SK-N-SH (cell line): ENCODE results near the gene PPIP5K1. TPM values are rescaled to one million over a fixed set of nuclear protein-coding genes. Genes with fewer than 3 reads are reported as not detected.

Experiments used
- CTCF ChIA-PET: fragments of 300-600, 350-600 bp; formaldehyde crosslinking; extraction: SDS; loops from one replicate; lab custom pipeline; 2021; lab: Yijun Ruan, JAX
- POLR2A ChIA-PET: fragments of 350-600 bp; sonication (Branson Sonifier 250); formaldehyde crosslinking; extraction: SDS; loops from one replicate; lab custom pipeline; 2020; ENCODE audit warnings: antibody characterized with exemption, inconsistent platforms; lab: Yijun Ruan, JAX
- DNase-seq: peaks from one replicate; pipeline ENCODE4 v3.0.0; 2012
- H2AFZ ChIP-seq: fragments of 200-600 bp; sonication (generic); 2 replicates; pipeline ENCODE4 v1.8.1; 2016; ENCODE audit warnings: antibody characterized with exemption, mild to moderate bottlenecking, low read depth
- H3F3A ChIP-seq: fragments of 200-600 bp; sonication (generic); replicated peaks from 2 replicates; pipeline ENCODE3; 2016; ENCODE audit warnings: antibody characterized with exemption, mild to moderate bottlenecking; ENCODE audit not compliant: insufficient read depth
- H3K27ac ChIP-seq, 2 experiments: fragments of 200-500 bp in 1 of 2; fragments of 200-600 bp in 1 of 2; sonication (Bioruptor generic) in 1 of 2; sonication (generic), shearing (Covaris generic) in 1 of 2; 2 replicates each; pipeline versions ENCODE4 v1.5.1 to v1.6.1; 2014 to 2016; ENCODE audit warnings: low read depth in 2 of 2, inconsistent platforms in 1 of 2, low read length in 1 of 2, mild to moderate bottlenecking in 1 of 2, mixed read lengths in 1 of 2
- H3K27me3 ChIP-seq: fragments of 200-600 bp; sonication (generic), shearing (Covaris generic); 2 replicates; pipeline ENCODE4 v1.6.1; 2016; ENCODE audit warnings: mixed run types; ENCODE audit not compliant: insufficient read depth
- H3K36me3 ChIP-seq, 2 experiments: fragments of 200-500 bp in 1 of 2; fragments of 200-600 bp in 1 of 2; sonication (Bioruptor generic) in 1 of 2; sonication (generic) in 1 of 2; replicated peaks in 1 of 2; 2 replicates each; pipeline versions ENCODE3 to v1.5.1; 2014 to 2016; ENCODE audit warnings: low read length in 1 of 2, mild to moderate bottlenecking in 1 of 2; ENCODE audit not compliant: insufficient read depth in 2 of 2, control insufficient read depth in 1 of 2
- H3K4me1 ChIP-seq, 2 experiments: fragments of 200-500 bp in 1 of 2; fragments of 200-600 bp in 1 of 2; sonication (Bioruptor generic) in 1 of 2; sonication (generic), shearing (Covaris generic) in 1 of 2; 2 replicates each; pipeline versions ENCODE4 v1.5.1 to v1.6.1; 2014 to 2016; ENCODE audit warnings: low read depth in 1 of 2, low read length in 1 of 2, mixed run types in 1 of 2; ENCODE audit not compliant: insufficient read depth in 2 of 2, control insufficient read depth in 1 of 2
- H3K4me2 ChIP-seq: fragments of 200-600 bp; sonication (generic), shearing (Covaris generic); 2 replicates; pipeline ENCODE4 v1.6.1; 2017; ENCODE audit warnings: mixed run types
- H3K4me3 ChIP-seq, 2 experiments: fragments of 200-500 bp in 1 of 2; fragments of 200-600 bp in 1 of 2; sonication (Bioruptor generic) in 1 of 2; sonication (generic), shearing (Covaris generic) in 1 of 2; 2 replicates each; pipeline versions ENCODE4 v1.5.1 to v1.8.1; 2014 to 2016; ENCODE audit warnings: low read depth in 2 of 2, inconsistent platforms in 1 of 2, low read length in 1 of 2, mild to moderate bottlenecking in 1 of 2, mixed read lengths in 1 of 2, moderate library complexity in 1 of 2
- H3K79me2 ChIP-seq: fragments of 200-600 bp; sonication (generic); 2 replicates; pipeline ENCODE4 v1.8.1; 2017; ENCODE audit warnings: mild to moderate bottlenecking; ENCODE audit not compliant: insufficient read depth
- H3K9ac ChIP-seq: fragments of 200-600 bp; sonication (generic); 2 replicates; pipeline ENCODE4 v1.6.1; 2017; ENCODE audit warnings: mixed run types
- H3K9me2 ChIP-seq: fragments of 200-600 bp; sonication (generic); 2 replicates; pipeline ENCODE4 v1.6.1; 2017; ENCODE audit warnings: mixed run types
- H3K9me3 ChIP-seq: fragments of 200-600 bp; sonication (generic); 2 replicates; pipeline ENCODE4 v1.6.1; 2017; ENCODE audit warnings: mixed run types, mild to moderate bottlenecking, moderate library complexity
- H4K20me1 ChIP-seq: fragments of 200-600 bp; sonication (generic); 2 replicates; pipeline ENCODE4 v1.6.1; 2017; ENCODE audit warnings: mild to moderate bottlenecking, mixed run types; ENCODE audit not compliant: insufficient read depth
- CHD2 ChIP-seq: fragments of 150-350 bp; IDR thresholded peaks from 2 replicates; pipeline ENCODE4 v1.6.1; 2018; ENCODE audit warnings: low read length; ENCODE audit not compliant: partially characterized antibody
- EP300 ChIP-seq, 2 experiments: IDR thresholded peaks; 2 replicates each; pipeline versions ENCODE4 v1.4.0 to v1.6.1; 2012; ENCODE audit warnings: borderline replicate concordance in 1 of 2, low read depth in 1 of 2, low read length in 1 of 2
- FOSL2 ChIP-seq: IDR thresholded peaks from 2 replicates; pipeline ENCODE4 v1.4.0; 2012; ENCODE audit warnings: low read depth, mild to moderate bottlenecking, moderate library complexity, borderline replicate concordance
- FOXM1 ChIP-seq: IDR thresholded peaks from 2 replicates; pipeline ENCODE4 v1.4.0; 2012; ENCODE audit warnings: low read depth, mild to moderate bottlenecking
- GABPA ChIP-seq: IDR thresholded peaks from 2 replicates; pipeline ENCODE4 v1.4.0; 2012; ENCODE audit warnings: low read depth, mild to moderate bottlenecking
- JUND ChIP-seq: IDR thresholded peaks from 2 replicates; pipeline ENCODE4 v1.4.0; 2012
- MEF2A ChIP-seq: IDR thresholded peaks from 2 replicates; pipeline ENCODE4 v1.4.0; 2012; ENCODE audit warnings: low read depth, borderline replicate concordance
- MXI1 ChIP-seq: IDR thresholded peaks from 2 replicates; pipeline ENCODE4 v1.6.1; 2012; ENCODE audit warnings: mild to moderate bottlenecking, low read depth, low read length, improper control_type of control experiment
- NFIC ChIP-seq: IDR thresholded peaks from 2 replicates; pipeline ENCODE4 v1.4.0; 2012; ENCODE audit warnings: borderline replicate concordance
- POLR2AphosphoS5 ChIP-seq: IDR thresholded peaks from 2 replicates; pipeline ENCODE4 v1.6.1; 2012; ENCODE audit warnings: low read depth, low read length
- RFX5 ChIP-seq: IDR thresholded peaks from 2 replicates; pipeline ENCODE4 v1.6.1; 2012; ENCODE audit warnings: mild to moderate bottlenecking, improper control_type of control experiment, low read length
- SIN3A ChIP-seq: IDR thresholded peaks from 2 replicates; pipeline ENCODE4 v1.6.1; 2012; ENCODE audit warnings: low read depth, mild to moderate bottlenecking, low read length, moderate library complexity, borderline replicate concordance
- TAF1 ChIP-seq: IDR thresholded peaks from 2 replicates; pipeline ENCODE4 v1.6.1; 2012; ENCODE audit warnings: low read depth, mild to moderate bottlenecking, low read length, moderate library complexity, borderline replicate concordance
- TCF12 ChIP-seq: IDR thresholded peaks from 2 replicates; pipeline ENCODE4 v1.4.0; 2012
- TEAD4 ChIP-seq: IDR thresholded peaks from 2 replicates; pipeline ENCODE4 v1.4.0; 2012; ENCODE audit warnings: mild to moderate bottlenecking, borderline replicate concordance; ENCODE audit not compliant: insufficient read depth
- YY1 ChIP-seq: IDR thresholded peaks from 2 replicates; pipeline ENCODE4 v1.4.0; 2012; ENCODE audit warnings: low read depth, mild to moderate bottlenecking
- WGBS: methylation state at CpG from one replicate; pipeline ENCODE4 v1.1.6; 2017; ENCODE audit warnings: low lambda C conversion rate; 5-methylcytosine and 5-hydroxymethylcytosine counted together
- polyA plus RNA-seq, 3 experiments: library from polyadenylated mRNA; depleted of rRNA; stranded (reverse); fragments of >200 nt; gene quantifications; 2 replicates each; pipeline ENCODE4 v1.2.3, GENCODE V29; 2012
- TF ChIP-seq, protein P1 (sequence below): IDR thresholded peaks from 2 replicates; pipeline ENCODE4; 2012
- TF ChIP-seq, protein P2 (sequence below): IDR thresholded peaks from 2 replicates; pipeline ENCODE4 v1.4.0; 2012; ENCODE audit warnings: low read depth
- TF ChIP-seq, protein P3 (sequence below): fragments of 200-600 bp; sonication (generic); IDR thresholded peaks from 2 replicates; pipeline ENCODE4 v1.6.1; 2017; ENCODE audit warnings: antibody characterized with exemption, mild to moderate bottlenecking, moderate library complexity
- TF ChIP-seq, protein P4 (sequence below): IDR thresholded peaks from 2 replicates; pipeline ENCODE4 v1.4.0; 2012; ENCODE audit warnings: low read depth, borderline replicate concordance
- TF ChIP-seq, protein P5 (sequence below): IDR thresholded peaks from 2 replicates; pipeline ENCODE4 v1.4.0; 2012; ENCODE audit warnings: low read depth, borderline replicate concordance
- TF ChIP-seq, protein P6 (sequence below): IDR thresholded peaks from 2 replicates; pipeline ENCODE4 v1.6.1; 2012; ENCODE audit warnings: mild to moderate bottlenecking, low read depth, low read length, moderate library complexity

The PPIP5K1 gene
- polyA plus RNA-seq, 1 of the 3 experiments (the other 2 are of a cell fraction): 28.5 TPM

DNA sequence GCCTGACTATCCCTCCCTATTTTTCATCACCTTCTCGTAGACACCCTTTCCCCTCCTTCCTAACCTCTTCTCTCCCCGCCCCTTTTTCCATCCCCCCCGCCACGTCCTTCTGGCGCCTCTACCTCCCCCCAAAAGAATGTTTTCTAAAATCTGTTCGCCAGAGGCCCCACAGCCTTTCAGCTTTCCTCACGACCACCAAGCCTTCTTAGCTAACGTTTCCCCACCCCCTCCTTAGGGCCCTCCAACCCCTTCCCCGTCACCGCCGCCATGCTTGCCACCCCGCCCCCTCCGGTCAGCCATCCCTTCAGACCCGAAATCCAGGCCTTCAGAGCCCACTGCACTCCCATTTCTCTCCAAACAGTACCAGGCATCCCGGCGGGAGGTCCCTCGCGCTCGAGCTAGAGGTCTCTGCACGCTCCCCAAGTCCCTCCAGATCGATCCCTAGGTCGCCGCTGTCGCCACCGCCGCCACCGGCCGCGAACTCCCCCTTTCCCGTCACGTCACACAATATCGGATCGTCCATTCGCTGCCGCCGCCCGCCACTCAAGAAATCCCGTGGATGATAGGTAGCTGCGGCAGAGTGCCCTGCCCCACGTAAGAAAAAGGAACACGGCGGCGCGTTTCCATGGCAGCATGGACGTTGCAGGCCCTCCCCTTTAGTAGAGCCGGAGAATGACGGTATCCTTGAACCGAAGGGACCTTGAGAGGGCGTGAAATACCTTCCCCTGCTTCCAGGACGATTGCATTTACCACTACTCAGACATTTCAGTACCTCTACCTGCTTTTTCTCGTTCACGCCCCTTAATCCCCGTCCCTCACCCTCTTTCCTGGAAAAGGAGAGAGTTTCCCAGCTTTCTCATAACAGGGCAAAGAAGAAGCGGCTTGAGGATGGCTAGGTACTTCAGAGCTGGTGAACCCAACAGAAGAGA, 97.1 kb downstream of the PPIP5K1 start, which contains the start of gene TP53BP1:
TP53BP1 (minus strand) TSS at position 484 of the 929 bp plus-strand sequence; CDS start at position 371, 113 bp downstream.
- H3K9me3 ChIP-seq: no peaks in the 10 kb centered on the region
- H3K27me3 ChIP-seq: no peaks in the 10 kb centered on the region
- H3F3A ChIP-seq: no peaks in the 10 kb centered on the region
- H3K27ac ChIP-seq: peak within 1 kb of the TSS; percentile 75 to 86
- peak within 1 kb of the TSS; percentile 80 for H3K9ac ChIP-seq
- peaks cover 3 to 4% of the 10 kb centered on the region in 2 experiments; a peak in 2 of 4 replicates for H3K4me1 ChIP-seq
- H3K79me2 ChIP-seq: peaks cover 45% of the 10 kb centered on the region
- WGBS: 3% methylated on average over 45 of the region's 54 CpGs
- ChIA-PET POLR2A (interaction anchor here (1.0 to 3.0 kb wide), 2 partner anchors 18 to 130 kb away, joined by 3 to 32 read pairs; no protein-coding TSS in a partner anchor), CTCF (interaction anchor here (1.5 to 6.5 kb wide), 3 partner anchors 9 to 22 kb away, joined by 7 to 42 read pairs (median 19); no protein-coding TSS in a partner anchor)
- no peaks in the 10 kb centered on the region for H3K9me2 ChIP-seq
- peak within 1 kb of the TSS; percentile 82 for H3K4me2 ChIP-seq
- H3K4me3 ChIP-seq: peak within 1 kb of the TSS; percentile 70 to 83
- DNase-seq: peak; percentile 92
- H4K20me1 ChIP-seq: no peaks in the 10 kb centered on the region; the same call in 1 of the 2 replicates
- H3K36me3 ChIP-seq: peaks cover 21 to 41% of the 10 kb centered on the region in 2 experiments
- H2AFZ ChIP-seq: peak within 1 kb of the TSS; percentile 97
- TF ChIP-seq TEAD4: no peak
- no peak for TF ChIP-seq TAF1
- TF ChIP-seq SIN3A: no peak; the same call in 1 of the 2 replicates
- TF ChIP-seq, protein P1, sequence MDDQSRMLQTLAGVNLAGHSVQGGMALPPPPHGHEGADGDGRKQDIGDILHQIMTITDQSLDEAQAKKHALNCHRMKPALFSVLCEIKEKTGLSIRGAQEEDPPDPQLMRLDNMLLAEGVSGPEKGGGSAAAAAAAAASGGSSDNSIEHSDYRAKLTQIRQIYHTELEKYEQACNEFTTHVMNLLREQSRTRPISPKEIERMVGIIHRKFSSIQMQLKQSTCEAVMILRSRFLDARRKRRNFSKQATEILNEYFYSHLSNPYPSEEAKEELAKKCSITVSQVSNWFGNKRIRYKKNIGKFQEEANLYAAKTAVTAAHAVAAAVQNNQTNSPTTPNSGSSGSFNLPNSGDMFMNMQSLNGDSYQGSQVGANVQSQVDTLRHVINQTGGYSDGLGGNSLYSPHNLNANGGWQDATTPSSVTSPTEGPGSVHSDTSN: peak; percentile 100
- TF ChIP-seq, protein P2, sequence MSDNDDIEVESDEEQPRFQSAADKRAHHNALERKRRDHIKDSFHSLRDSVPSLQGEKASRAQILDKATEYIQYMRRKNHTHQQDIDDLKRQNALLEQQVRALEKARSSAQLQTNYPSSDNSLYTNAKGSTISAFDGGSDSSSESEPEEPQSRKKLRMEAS: no peak
- TF ChIP-seq, protein P3, sequence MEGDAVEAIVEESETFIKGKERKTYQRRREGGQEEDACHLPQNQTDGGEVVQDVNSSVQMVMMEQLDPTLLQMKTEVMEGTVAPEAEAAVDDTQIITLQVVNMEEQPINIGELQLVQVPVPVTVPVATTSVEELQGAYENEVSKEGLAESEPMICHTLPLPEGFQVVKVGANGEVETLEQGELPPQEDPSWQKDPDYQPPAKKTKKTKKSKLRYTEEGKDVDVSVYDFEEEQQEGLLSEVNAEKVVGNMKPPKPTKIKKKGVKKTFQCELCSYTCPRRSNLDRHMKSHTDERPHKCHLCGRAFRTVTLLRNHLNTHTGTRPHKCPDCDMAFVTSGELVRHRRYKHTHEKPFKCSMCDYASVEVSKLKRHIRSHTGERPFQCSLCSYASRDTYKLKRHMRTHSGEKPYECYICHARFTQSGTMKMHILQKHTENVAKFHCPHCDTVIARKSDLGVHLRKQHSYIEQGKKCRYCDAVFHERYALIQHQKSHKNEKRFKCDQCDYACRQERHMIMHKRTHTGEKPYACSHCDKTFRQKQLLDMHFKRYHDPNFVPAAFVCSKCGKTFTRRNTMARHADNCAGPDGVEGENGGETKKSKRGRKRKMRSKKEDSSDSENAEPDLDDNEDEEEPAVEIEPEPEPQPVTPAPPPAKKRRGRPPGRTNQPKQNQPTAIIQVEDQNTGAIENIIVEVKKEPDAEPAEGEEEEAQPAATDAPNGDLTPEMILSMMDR: no peak
- TF ChIP-seq POLR2AphosphoS5: peak; percentile 46; the same call in 1 of the 2 replicates
- TF ChIP-seq, protein P4, sequence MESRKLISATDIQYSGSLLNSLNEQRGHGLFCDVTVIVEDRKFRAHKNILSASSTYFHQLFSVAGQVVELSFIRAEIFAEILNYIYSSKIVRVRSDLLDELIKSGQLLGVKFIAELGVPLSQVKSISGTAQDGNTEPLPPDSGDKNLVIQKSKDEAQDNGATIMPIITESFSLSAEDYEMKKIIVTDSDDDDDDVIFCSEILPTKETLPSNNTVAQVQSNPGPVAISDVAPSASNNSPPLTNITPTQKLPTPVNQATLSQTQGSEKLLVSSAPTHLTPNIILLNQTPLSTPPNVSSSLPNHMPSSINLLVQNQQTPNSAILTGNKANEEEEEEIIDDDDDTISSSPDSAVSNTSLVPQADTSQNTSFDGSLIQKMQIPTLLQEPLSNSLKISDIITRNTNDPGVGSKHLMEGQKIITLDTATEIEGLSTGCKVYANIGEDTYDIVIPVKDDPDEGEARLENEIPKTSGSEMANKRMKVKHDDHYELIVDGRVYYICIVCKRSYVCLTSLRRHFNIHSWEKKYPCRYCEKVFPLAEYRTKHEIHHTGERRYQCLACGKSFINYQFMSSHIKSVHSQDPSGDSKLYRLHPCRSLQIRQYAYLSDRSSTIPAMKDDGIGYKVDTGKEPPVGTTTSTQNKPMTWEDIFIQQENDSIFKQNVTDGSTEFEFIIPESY: no peak
- no peak for TF ChIP-seq NFIC
- no peak for TF ChIP-seq JUND
- TF ChIP-seq RFX5: 0 out of 2 replicates have a peak, but pooled peaks have one; percentile 59
- no peak for TF ChIP-seq FOSL2
- TF ChIP-seq, protein P5, sequence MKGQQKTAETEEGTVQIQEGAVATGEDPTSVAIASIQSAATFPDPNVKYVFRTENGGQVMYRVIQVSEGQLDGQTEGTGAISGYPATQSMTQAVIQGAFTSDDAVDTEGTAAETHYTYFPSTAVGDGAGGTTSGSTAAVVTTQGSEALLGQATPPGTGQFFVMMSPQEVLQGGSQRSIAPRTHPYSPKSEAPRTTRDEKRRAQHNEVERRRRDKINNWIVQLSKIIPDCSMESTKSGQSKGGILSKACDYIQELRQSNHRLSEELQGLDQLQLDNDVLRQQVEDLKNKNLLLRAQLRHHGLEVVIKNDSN: no peak
- TF ChIP-seq YY1: peak; percentile 83
- no peak for TF ChIP-seq GABPA
- TF ChIP-seq MEF2A: no peak
- no peak for TF ChIP-seq FOXM1
- peak; percentile 89 for TF ChIP-seq CHD2
- TF ChIP-seq EP300 (IDR thresholded peaks at IDR 0.05; ENCODE audit: borderline replicate concordance in 1 of 2, low read depth in 1 of 2, low read length in 1 of 2): no peak
- TF ChIP-seq MXI1: peak; percentile 85; the same call in 1 of the 2 replicates
- TF ChIP-seq, protein P6, sequence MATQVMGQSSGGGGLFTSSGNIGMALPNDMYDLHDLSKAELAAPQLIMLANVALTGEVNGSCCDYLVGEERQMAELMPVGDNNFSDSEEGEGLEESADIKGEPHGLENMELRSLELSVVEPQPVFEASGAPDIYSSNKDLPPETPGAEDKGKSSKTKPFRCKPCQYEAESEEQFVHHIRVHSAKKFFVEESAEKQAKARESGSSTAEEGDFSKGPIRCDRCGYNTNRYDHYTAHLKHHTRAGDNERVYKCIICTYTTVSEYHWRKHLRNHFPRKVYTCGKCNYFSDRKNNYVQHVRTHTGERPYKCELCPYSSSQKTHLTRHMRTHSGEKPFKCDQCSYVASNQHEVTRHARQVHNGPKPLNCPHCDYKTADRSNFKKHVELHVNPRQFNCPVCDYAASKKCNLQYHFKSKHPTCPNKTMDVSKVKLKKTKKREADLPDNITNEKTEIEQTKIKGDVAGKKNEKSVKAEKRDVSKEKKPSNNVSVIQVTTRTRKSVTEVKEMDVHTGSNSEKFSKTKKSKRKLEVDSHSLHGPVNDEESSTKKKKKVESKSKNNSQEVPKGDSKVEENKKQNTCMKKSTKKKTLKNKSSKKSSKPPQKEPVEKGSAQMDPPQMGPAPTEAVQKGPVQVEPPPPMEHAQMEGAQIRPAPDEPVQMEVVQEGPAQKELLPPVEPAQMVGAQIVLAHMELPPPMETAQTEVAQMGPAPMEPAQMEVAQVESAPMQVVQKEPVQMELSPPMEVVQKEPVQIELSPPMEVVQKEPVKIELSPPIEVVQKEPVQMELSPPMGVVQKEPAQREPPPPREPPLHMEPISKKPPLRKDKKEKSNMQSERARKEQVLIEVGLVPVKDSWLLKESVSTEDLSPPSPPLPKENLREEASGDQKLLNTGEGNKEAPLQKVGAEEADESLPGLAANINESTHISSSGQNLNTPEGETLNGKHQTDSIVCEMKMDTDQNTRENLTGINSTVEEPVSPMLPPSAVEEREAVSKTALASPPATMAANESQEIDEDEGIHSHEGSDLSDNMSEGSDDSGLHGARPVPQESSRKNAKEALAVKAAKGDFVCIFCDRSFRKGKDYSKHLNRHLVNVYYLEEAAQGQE: no peak
- TF ChIP-seq TCF12: no peak
